Neural cell (in vitro differentiated cells): Measurements from ENCODE around the gene FAM171A2.

Experiments
- EP300 ChIP-seq: fragments of 450-650 bp; conservative IDR thresholded peaks from 2 replicates; pipeline ENCODE4 v1.6.1; 2014; ENCODE audit warnings: antibody characterized with exemption, mild to moderate bottlenecking, moderate library complexity; ENCODE audit not compliant: poor library complexity, severe bottlenecking
- EZH2 ChIP-seq: fragments of 200-600, 300-800 bp; shearing (Covaris generic), sonication (generic); IDR thresholded peaks from 2 replicates; pipeline ENCODE4 v1.6.1; 2014; ENCODE audit warnings: antibody characterized with exemption, low read length, borderline replicate concordance, mild to moderate bottlenecking; ENCODE audit not compliant: insufficient read depth, poor library complexity, severe bottlenecking
- POLR2AphosphoS5 ChIP-seq: IDR thresholded peaks from 2 replicates; pipeline ENCODE4 v1.6.1; 2012
- RAD21 ChIP-seq: fragments of 450-650 bp; conservative IDR thresholded peaks from 2 replicates; pipeline ENCODE4 v1.6.1; 2014; ENCODE audit warnings: antibody characterized with exemption, mild to moderate bottlenecking, moderate library complexity
- SMC3 ChIP-seq: fragments of 450-650 bp; conservative IDR thresholded peaks from 2 replicates; pipeline ENCODE4 v1.6.1; 2014; ENCODE audit warnings: antibody characterized with exemption, mild to moderate bottlenecking, moderate library complexity; ENCODE audit not compliant: poor library complexity
- TAF1 ChIP-seq: IDR thresholded peaks from 2 replicates; pipeline ENCODE4 v1.6.1; 2012; ENCODE audit warnings: low read depth
- TF ChIP-seq, protein P1 (sequence below): fragments of 450-650 bp; IDR thresholded peaks from 2 replicates; pipeline ENCODE4 v1.5.1; 2014; ENCODE audit warnings: antibody characterized with exemption, mild to moderate bottlenecking, moderate library complexity; ENCODE audit not compliant: poor library complexity, severe bottlenecking
- TF ChIP-seq, protein P2 (sequence below): IDR thresholded peaks from 2 replicates; pipeline ENCODE4 v1.6.1; 2012; ENCODE audit warnings: borderline replicate concordance

DNA sequence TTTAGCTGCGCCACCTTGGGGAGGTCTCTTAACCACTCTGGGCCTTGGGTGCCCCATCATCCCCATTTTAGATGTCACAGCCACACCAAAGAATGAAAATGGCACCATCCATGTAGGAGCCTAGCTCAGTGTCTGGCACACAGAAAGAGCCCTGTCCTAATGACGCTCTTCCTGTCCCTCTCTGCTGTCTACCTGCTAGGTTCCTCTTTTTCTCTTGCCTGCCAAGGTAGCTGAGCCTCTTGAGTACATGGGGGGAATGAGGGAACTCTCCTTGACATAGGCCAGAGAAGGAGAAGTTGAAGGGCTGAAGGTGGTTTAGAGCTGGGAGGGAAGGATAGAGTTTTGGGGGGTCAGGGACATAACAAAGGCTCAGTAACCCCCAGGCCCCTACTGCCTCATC lies 53.5 kb downstream of the FAM171A2 start:
- no peak for TF ChIP-seq EP300
- TF ChIP-seq, protein P1, sequence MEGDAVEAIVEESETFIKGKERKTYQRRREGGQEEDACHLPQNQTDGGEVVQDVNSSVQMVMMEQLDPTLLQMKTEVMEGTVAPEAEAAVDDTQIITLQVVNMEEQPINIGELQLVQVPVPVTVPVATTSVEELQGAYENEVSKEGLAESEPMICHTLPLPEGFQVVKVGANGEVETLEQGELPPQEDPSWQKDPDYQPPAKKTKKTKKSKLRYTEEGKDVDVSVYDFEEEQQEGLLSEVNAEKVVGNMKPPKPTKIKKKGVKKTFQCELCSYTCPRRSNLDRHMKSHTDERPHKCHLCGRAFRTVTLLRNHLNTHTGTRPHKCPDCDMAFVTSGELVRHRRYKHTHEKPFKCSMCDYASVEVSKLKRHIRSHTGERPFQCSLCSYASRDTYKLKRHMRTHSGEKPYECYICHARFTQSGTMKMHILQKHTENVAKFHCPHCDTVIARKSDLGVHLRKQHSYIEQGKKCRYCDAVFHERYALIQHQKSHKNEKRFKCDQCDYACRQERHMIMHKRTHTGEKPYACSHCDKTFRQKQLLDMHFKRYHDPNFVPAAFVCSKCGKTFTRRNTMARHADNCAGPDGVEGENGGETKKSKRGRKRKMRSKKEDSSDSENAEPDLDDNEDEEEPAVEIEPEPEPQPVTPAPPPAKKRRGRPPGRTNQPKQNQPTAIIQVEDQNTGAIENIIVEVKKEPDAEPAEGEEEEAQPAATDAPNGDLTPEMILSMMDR, result no peak
- TF ChIP-seq POLR2AphosphoS5, result no peak
- no peak for TF ChIP-seq EZH2
- TF ChIP-seq, protein P2, sequence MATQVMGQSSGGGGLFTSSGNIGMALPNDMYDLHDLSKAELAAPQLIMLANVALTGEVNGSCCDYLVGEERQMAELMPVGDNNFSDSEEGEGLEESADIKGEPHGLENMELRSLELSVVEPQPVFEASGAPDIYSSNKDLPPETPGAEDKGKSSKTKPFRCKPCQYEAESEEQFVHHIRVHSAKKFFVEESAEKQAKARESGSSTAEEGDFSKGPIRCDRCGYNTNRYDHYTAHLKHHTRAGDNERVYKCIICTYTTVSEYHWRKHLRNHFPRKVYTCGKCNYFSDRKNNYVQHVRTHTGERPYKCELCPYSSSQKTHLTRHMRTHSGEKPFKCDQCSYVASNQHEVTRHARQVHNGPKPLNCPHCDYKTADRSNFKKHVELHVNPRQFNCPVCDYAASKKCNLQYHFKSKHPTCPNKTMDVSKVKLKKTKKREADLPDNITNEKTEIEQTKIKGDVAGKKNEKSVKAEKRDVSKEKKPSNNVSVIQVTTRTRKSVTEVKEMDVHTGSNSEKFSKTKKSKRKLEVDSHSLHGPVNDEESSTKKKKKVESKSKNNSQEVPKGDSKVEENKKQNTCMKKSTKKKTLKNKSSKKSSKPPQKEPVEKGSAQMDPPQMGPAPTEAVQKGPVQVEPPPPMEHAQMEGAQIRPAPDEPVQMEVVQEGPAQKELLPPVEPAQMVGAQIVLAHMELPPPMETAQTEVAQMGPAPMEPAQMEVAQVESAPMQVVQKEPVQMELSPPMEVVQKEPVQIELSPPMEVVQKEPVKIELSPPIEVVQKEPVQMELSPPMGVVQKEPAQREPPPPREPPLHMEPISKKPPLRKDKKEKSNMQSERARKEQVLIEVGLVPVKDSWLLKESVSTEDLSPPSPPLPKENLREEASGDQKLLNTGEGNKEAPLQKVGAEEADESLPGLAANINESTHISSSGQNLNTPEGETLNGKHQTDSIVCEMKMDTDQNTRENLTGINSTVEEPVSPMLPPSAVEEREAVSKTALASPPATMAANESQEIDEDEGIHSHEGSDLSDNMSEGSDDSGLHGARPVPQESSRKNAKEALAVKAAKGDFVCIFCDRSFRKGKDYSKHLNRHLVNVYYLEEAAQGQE, result no peak
- TF ChIP-seq RAD21, result no peak
- TF ChIP-seq SMC3, result no peak
- no peak for TF ChIP-seq TAF1
